Left ventricle myocardium inferior (tissue), 1 donor: ENCODE measurements around the gene FRG2. TPM values are rescaled to one million over a fixed set of nuclear protein-coding genes. Genes with fewer than 3 reads are reported as not detected.
"Not testable (repeated sequence)": the region's sequence is repeated elsewhere in the genome, so short reads cannot be mapped to it uniquely, and the experiment has no call there.

ENCODE experiments used
- DNase-seq: peaks from one replicate; pipeline ENCODE4 v3.0.0-alpha.2; 2020
- H3K27ac ChIP-seq: fragments of 200-600 bp; replicated peaks from 2 replicates; pipeline ENCODE4 v1.8.0; 2021
- H3K27me3 ChIP-seq: fragments of 200-600 bp; 2 replicates; pipeline ENCODE4 v1.8.0; 2021; ENCODE audit warnings: low read depth
- H3K36me3 ChIP-seq: fragments of 200-600 bp; 2 replicates; pipeline ENCODE4 v1.8.0; 2021
- H3K4me1 ChIP-seq: fragments of 200-600 bp; 2 replicates; pipeline ENCODE4 v1.8.0; 2021
- H3K4me3 ChIP-seq: fragments of 200-600 bp; 2 replicates; pipeline ENCODE4 v1.8.0; 2021; ENCODE audit warnings: mild to moderate bottlenecking, moderate library complexity
- H3K9me3 ChIP-seq: fragments of 200-600 bp; replicated peaks from 2 replicates; pipeline ENCODE4 v1.8.0; 2021
- CTCF ChIP-seq: fragments of 200-600 bp; IDR thresholded peaks from 2 replicates; pipeline ENCODE4 v1.8.0; 2021; ENCODE audit warnings: antibody characterized with exemption, mild to moderate bottlenecking, borderline replicate concordance
- intact Hi-C: fragments of 100-400 bp; cut with micrococcal nuclease; formaldehyde crosslinking; loops from one replicate; pipeline ENCODE4 v1.11.0; 2022
- total RNA-seq: library from RNA; stranded (reverse); fragmentation: NEBNext Ultra II Directional; extraction: Animal tissue kit (Norgen Biotek cat#: 25700); gene quantifications from one replicate; pipeline ENCODE4 v1.2.1, GENCODE V29; 2021
- donor health status: DM: no; HTN: yes; CAD: no; lungs with severe emphysema.

Gene FRG2
- total RNA-seq, 1 donor from 2014 or later: not detected

DNA sequence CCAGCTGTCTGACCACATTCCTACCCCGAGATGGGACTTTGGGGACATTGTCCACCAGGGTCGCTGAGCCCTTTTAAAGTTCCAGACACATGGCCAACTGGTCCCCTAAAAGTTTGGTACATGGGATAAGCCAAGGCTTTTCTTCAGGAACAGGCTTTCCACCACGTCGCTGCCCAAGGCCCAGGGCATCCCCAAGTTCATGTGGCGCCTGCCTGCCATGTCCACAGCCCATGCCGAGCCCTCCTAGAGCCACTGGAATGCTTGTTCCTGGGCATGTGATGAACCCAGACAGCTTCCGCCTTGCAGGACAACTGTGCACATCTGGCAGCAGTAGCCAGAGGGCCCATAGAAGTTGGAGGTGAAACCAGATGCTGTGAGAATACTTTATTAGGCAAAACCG is 45.1 kb downstream of the FRG2 start:
- DNase-seq: no peak
- Histone ChIP-seq H3K4me3 (no peak overlapping the region), H3K9me3 (no peaks in the 10 kb centered on the region), H3K36me3 (no peaks in the 10 kb centered on the region), H3K27ac (no peak overlapping the region), H3K27me3 (no peaks in the 10 kb centered on the region), H3K4me1 (no peaks in the 10 kb centered on the region)
- TF ChIP-seq CTCF: no peak
- intact Hi-C loops: no loop called here

GRCh38 chr4:189980292-189980691 is 46.8 kb downstream of the FRG2 start:
- intact Hi-C loops, DNase-seq, H3K27me3 ChIP-seq: not testable (repeated sequence)

DNA sequence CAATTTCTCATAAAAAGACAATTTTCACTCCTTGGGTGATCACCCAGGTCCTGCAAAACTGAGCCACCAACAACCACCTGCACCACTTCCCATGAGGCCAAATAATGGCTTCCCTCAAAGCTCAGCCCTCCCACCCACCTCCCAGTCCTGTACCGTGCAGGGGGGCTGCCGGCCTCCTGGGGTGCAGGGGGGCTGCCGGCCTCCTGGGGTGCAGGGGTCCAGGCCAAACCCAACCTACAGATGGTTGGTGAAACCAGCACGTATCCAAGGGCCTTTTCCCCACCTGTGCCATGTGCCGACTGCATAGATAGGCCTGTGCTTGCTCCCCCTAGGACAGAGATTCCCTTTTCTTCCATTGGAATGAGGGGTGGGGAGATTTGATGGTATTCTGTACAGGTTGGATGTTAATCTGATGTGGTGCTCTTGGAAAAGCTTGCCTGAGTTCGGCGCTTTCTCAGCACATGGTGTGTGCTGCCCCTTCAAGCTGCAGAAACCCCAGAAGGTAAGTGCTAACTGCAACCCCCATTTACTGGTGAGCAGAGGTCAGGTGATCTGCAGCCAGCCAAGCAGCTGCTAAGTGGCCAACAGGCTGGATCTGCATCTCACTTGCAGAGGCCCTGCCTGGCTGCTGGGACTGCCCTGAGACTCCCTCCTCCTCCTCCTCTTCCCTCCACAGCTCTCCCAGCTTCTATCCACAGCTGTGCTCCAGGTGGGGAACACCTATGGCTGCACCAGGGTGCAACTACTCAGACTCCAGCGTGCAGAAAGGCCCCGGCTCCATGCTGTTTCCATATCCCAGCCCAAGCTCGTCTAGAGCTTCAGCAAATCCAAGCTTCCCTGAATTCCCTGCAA is 47.6 kb downstream of the FRG2 start:
- H3K9me3 ChIP-seq: no peaks in the 10 kb centered on the region
- H3K4me3 ChIP-seq: no peak overlapping the region
- intact Hi-C loops: no loop called here
- no peak overlapping the region for H3K27ac ChIP-seq
- no peak for TF ChIP-seq CTCF
- DNase-seq: no peak
- H3K36me3 ChIP-seq: no peaks in the 10 kb centered on the region
- H3K27me3 ChIP-seq: peaks cover 2% of the 10 kb centered on the region
- no peaks in the 10 kb centered on the region for H3K4me1 ChIP-seq

More at GRCh38 chr4:189980292-189980691, 46.8 kb downstream of the FRG2 start:
- not testable (repeated sequence) for H3K4me3 ChIP-seq, H3K4me1 ChIP-seq, H3K9me3 ChIP-seq, H3K27ac ChIP-seq, H3K36me3 ChIP-seq

Other genes starting within 250 kb of the FRG2 start
- gene FRG1, start 86.4 kb downstream of the FRG2 start, total RNA-seq: 32.7 TPM
- not detected for gene DBET, start 37.2 kb upstream of the FRG2 start, total RNA-seq
- not detected for gene DUX4, start 146.5 kb upstream of the FRG2 start, total RNA-seq